ENCODE results near the gene SEC16A.

Gene SEC16A

DNA sequence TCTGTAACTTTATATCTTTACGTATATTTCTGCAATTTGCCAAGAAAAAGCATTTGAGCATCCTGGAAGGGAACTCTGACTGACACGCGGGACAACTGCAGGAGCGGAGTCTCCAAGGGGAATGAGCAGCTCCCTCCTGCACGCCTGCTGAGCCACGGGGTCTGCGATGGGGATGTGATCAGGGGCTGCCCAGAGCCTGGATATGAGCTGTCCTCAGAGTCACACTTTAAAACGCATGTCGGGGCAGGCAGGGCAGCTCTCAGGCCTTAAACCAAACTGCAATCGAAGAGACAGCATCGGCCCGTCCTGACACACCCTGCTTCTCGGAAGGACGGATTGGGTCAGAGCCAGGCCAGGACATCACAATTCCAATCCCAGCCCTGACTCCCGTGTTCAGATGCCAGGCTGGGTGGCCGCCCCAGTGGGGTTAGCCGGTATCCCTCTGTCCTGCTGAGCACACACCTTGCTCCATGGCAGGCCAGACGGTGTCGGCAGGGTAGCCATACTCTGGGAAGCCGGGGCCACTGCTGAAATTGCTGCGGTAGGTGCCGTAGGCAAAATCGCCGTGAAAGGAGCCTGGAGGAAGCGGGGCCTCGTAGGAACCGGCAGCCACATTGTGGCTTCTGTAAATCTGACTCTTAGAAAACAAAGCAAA lies 17.2 kb downstream of the SEC16A start:
- H3K4me3 ChIP-seq (ENCODE audit: low read length): no peak overlapping the region
- H3K27me3 ChIP-seq (ENCODE audit: insufficient read depth, low read length): no peaks in the 10 kb centered on the region
- no peaks in the 10 kb centered on the region for H3K9me3 ChIP-seq (ENCODE audit: low read length)
- no peaks in the 10 kb centered on the region for H3K4me1 ChIP-seq (ENCODE audit: insufficient read depth, low read length)
- no peak overlapping the region for H2AFZ ChIP-seq (ENCODE audit: low read depth, low read length)
- peaks cover 89% of the 10 kb centered on the region for H3K36me3 ChIP-seq (ENCODE audit: insufficient read depth, low read length)

DNA sequence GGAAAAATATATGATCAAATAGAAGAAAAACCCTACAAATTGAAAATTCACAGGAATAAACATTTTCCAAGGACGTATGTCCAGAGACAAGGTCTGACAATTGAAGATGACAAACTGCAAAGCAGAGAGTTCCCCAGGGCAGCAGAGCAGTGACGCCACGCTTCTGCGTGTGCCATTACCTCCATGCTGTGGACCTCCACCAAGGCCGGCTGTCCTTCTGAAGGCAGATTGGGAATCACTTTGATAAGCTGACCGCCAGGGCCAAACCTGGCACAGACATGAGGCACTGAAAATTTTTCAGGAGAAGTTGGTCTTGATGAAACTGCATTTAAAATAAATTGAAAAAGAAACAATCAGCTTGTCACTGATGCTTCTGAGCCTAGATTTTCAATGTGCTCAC lies 18.6 kb downstream of the SEC16A start:
- H3K36me3 ChIP-seq (ENCODE audit: insufficient read depth, low read length): peaks cover 82% of the 10 kb centered on the region
- no peaks in the 10 kb centered on the region for H3K9me3 ChIP-seq (ENCODE audit: low read length)
- H3K27me3 ChIP-seq (ENCODE audit: insufficient read depth, low read length): no peaks in the 10 kb centered on the region
- H3K4me3 ChIP-seq (ENCODE audit: low read length): no peak overlapping the region
- no peaks in the 10 kb centered on the region for H3K4me1 ChIP-seq (ENCODE audit: insufficient read depth, low read length)
- H2AFZ ChIP-seq (ENCODE audit: low read depth, low read length): no peak overlapping the region

DNA sequence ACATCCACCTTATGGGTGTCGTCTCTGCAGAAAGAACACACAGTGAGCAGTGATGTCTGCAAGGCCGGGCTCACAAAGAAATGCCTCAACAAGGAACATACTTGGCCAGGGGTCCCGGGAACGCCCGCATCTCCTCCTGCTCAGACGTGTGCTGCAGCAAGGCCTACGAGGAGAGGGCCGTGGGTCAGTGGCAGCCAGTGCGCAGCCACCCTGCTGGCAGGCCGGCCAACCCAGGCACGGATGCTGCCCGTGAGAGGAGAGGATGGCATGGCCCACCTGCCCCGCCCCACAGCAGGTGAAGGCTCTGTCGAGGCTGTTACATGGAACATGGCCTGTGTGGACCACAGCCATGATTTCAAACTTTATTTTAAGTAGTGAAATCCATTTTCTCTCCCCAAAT lies 19.3 kb downstream of the SEC16A start:
- H3K4me3 ChIP-seq (ENCODE audit: low read length): no peak overlapping the region
- no peak overlapping the region for H2AFZ ChIP-seq (ENCODE audit: low read depth, low read length)
- H3K36me3 ChIP-seq (ENCODE audit: insufficient read depth, low read length): peaks cover 83% of the 10 kb centered on the region
- no peaks in the 10 kb centered on the region for H3K4me1 ChIP-seq (ENCODE audit: insufficient read depth, low read length)
- H3K27me3 ChIP-seq (ENCODE audit: insufficient read depth, low read length): no peaks in the 10 kb centered on the region
- H3K9me3 ChIP-seq (ENCODE audit: low read length): no peaks in the 10 kb centered on the region

DNA sequence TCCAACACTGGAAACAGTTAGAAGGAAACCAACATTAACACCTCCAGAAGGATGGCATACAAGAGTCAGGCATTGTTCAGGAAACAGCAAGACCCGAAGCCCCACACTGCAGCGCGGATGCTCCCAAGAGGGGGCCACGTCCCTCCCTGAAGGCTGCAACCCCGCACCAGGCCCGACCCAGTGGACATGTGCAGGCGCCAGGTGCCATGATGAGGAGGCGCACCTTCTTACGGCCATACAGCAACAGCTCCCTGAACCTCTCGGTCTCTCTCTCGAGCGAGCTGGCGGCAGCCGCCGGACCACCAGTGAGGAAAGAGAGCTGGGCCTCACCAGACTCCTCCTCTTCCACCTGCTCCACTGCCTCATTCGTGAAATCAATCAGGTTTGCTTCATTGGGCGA lies 20.2 kb downstream of the SEC16A start:
- no peaks in the 10 kb centered on the region for H3K4me1 ChIP-seq (ENCODE audit: insufficient read depth, low read length)
- H2AFZ ChIP-seq (ENCODE audit: low read depth, low read length): no peak overlapping the region
- no peak overlapping the region for H3K4me3 ChIP-seq (ENCODE audit: low read length)
- H3K27me3 ChIP-seq (ENCODE audit: insufficient read depth, low read length): no peaks in the 10 kb centered on the region
- peaks cover 79% of the 10 kb centered on the region for H3K36me3 ChIP-seq (ENCODE audit: insufficient read depth, low read length)
- no peaks in the 10 kb centered on the region for H3K9me3 ChIP-seq (ENCODE audit: low read length)

DNA sequence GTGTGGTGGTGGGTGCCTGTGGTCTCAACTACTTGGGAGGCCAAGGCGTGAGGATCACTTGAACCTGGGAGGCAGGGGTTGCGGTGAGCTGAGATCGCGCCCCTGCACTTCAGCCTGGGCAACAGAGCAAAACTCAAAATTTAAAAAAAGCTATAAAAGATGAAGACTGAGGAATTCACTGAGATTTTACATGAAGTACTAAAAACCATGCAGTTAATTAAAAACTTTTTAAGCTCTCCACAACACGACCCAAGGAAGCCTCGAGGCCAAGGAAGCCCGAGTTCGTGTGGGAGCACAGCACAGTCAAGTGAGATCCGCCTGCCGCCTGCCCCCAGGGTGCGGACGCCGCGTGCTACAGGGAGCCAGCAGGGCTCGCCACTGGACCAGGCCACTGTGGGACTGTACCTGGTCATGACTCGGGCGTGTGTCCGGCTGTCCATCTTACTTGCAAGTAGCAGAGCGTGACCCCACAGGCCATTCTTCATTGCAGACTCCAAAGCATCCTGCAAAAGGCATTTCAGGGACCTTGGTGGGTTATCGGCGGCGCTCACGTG lies 22.0 kb downstream of the SEC16A start:
- Histone ChIP-seq H3K4me1 (ENCODE audit: insufficient read depth, low read length) (no peaks in the 10 kb centered on the region), H3K36me3 (ENCODE audit: insufficient read depth, low read length) (peaks cover 83% of the 10 kb centered on the region), H3K9me3 (ENCODE audit: low read length) (no peaks in the 10 kb centered on the region), H3K27me3 (ENCODE audit: insufficient read depth, low read length) (no peaks in the 10 kb centered on the region), H3K4me3 (ENCODE audit: low read length) (no peak overlapping the region), H2AFZ (ENCODE audit: low read depth, low read length) (no peak overlapping the region)

DNA sequence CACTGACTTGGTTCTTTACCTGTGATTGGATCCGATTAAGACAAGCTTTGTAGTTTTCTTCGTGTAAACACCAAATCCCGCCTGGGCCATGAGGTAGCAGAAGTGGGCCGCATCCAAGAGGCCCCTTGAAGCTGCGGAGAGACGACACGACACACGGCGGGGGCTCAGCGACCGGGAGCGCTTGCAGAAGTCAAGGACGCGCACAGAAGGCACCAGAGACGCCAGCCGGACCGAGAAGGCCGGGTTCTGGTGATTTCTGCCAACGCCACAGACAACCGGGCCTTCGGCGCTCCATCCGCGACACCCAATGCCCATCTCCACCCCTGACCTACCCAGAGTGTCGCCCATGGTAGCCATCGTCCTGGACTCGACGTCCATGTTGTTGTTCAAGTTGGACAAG lies 23.4 kb downstream of the SEC16A start:
- Histone ChIP-seq H3K27me3 (ENCODE audit: insufficient read depth, low read length) (no peaks in the 10 kb centered on the region), H3K4me3 (ENCODE audit: low read length) (no peak overlapping the region), H3K4me1 (ENCODE audit: insufficient read depth, low read length) (no peaks in the 10 kb centered on the region), H3K36me3 (ENCODE audit: insufficient read depth, low read length) (peaks cover 86% of the 10 kb centered on the region), H3K9me3 (ENCODE audit: low read length) (no peaks in the 10 kb centered on the region), H2AFZ (ENCODE audit: low read depth, low read length) (no peak overlapping the region)

DNA sequence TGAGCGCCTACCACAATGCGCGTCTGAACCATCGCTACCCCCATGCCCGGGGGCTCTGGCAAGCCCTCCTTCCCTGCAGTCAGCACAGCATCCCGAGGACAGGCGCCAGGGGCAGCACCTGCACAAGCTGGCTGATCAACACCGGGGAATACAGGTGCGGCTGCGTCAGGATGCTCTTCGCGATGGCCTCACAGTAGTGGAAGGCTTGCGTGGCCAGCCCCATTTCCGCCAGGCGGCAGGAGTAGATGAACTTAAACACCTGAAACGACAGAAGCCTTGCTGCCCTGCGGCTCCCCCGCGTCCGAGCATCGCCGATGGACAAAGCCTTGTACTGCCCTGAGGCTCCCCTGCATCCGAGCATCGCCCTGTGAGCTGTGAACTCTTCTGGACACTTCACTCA lies 25.5 kb downstream of the SEC16A start:
- H3K27me3 ChIP-seq (ENCODE audit: insufficient read depth, low read length): no peaks in the 10 kb centered on the region
- no peaks in the 10 kb centered on the region for H3K4me1 ChIP-seq (ENCODE audit: insufficient read depth, low read length)
- no peaks in the 10 kb centered on the region for H3K9me3 ChIP-seq (ENCODE audit: low read length)
- no peak overlapping the region for H2AFZ ChIP-seq (ENCODE audit: low read depth, low read length)
- H3K36me3 ChIP-seq (ENCODE audit: insufficient read depth, low read length): peaks cover 79% of the 10 kb centered on the region
- H3K4me3 ChIP-seq (ENCODE audit: low read length): no peak overlapping the region

DNA sequence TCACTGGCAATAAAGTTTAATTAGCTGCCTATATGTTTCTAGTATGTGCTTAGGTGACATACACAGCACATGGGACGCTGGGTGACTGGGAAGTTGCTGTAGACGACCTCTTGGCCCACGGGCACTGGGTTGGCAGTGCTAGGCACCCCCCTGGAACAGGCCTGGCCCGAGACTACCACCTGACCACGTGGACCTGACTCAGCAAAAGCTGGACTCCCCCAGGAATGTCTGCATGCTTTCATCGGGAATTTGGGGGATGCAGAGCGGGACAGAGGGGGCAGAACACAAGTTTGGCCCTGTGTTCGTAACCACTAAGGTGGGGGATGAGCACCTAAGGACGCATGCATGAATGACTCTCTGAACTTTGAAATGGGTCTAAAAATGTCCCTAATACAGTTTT lies 26.6 kb downstream of the SEC16A start:
- no peak overlapping the region for H2AFZ ChIP-seq (ENCODE audit: low read depth, low read length)
- no peak overlapping the region for H3K4me3 ChIP-seq (ENCODE audit: low read length)
- H3K27me3 ChIP-seq (ENCODE audit: insufficient read depth, low read length): no peaks in the 10 kb centered on the region
- no peaks in the 10 kb centered on the region for H3K4me1 ChIP-seq (ENCODE audit: insufficient read depth, low read length)
- H3K9me3 ChIP-seq (ENCODE audit: low read length): no peaks in the 10 kb centered on the region
- H3K36me3 ChIP-seq (ENCODE audit: insufficient read depth, low read length): peaks cover 78% of the 10 kb centered on the region

DNA sequence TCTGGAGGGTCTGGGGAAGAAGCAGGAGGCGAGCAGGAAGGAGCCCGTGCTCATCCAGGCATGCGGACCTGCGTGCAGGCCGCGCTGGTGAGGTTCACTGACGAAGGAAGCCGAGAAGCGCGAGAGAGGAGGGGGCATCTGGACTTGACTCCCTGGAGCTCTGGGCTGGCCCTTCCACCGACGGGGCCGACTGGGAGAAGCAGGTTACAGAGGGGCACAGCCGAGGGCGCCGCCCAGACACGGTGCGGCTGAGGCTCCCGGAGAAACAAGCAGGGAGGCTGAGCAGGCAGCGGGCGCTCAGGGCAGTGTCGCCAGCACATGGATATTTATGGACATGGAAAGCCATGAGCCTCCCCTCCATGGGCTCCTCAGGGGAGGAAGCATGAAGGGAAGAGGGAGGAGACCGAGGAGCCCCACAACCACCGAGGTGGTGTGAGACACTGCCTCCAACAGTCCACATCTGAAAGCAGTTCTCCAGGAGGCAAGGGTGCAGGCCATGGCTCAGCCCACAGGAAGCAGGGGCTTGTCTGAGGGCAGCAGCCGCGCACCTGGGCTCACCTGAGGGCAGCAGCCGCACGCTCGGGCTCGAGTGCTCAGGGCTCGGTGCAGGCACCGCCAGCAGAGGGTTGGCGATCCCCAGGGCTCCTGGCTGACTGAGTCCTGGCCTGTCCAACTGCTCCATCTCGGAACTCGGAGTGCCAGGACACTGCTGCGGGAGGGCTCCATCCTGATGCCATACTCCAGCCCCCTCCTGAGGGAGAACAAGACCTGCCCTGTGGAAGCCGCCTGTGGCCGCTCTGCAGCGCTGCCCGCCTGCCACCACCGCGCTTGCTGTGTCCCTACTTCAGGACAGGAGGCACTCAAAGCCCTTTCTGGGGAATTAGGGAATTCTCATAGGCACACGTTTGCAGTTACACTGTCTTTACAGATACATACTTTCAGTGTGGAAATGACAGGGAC lies 27.5 kb downstream of the SEC16A start:
- Histone ChIP-seq H2AFZ (ENCODE audit: low read depth, low read length) (no peak overlapping the region), H3K9me3 (ENCODE audit: low read length) (no peaks in the 10 kb centered on the region), H3K4me1 (ENCODE audit: insufficient read depth, low read length) (no peaks in the 10 kb centered on the region), H3K36me3 (ENCODE audit: insufficient read depth, low read length) (peaks cover 80% of the 10 kb centered on the region), H3K4me3 (ENCODE audit: low read length) (no peak overlapping the region), H3K27me3 (ENCODE audit: insufficient read depth, low read length) (no peaks in the 10 kb centered on the region)

DNA sequence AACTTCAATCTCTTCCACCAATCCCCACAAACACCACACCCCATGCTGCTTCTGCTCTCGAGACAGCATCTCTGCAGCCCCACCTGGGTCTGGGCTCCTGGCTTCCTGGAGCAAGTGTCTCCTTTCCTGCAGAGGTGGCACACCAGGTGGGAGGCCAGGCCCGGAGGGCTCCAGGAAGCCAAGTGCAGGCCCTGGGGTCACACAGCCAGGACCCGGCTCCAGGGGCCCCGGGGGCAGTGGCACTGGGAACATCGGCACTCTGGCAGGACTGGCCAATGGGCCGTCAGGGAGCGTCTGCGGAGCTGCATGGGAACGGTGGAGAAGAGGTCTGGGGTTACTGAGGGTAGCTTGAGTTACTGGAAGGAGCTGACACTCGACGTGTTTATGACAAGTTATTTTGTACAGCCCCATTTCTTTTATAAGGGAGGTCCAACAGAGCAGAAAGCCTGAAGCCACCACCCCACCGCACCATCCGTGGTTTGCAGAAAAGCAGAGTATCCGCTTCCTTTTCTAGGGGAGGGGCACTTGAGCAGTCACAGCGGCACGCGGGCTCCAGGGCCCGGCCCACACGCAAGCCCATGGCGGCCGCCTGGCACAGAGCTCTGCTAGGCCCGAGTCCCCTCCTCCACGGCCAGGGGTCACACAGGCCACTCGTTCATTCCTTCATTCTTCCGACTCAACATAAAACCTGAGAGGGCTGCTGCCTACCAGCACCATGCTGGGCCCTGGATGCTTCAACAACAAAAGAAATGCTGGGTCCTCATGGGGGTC lies 28.6 kb downstream of the SEC16A start:
- Histone ChIP-seq H3K4me1 (ENCODE audit: insufficient read depth, low read length) (no peaks in the 10 kb centered on the region), H2AFZ (ENCODE audit: low read depth, low read length) (no peak overlapping the region), H3K36me3 (ENCODE audit: insufficient read depth, low read length) (peaks cover 83% of the 10 kb centered on the region), H3K4me3 (ENCODE audit: low read length) (no peak overlapping the region), H3K9me3 (ENCODE audit: low read length) (no peaks in the 10 kb centered on the region), H3K27me3 (ENCODE audit: insufficient read depth, low read length) (no peaks in the 10 kb centered on the region)

DNA sequence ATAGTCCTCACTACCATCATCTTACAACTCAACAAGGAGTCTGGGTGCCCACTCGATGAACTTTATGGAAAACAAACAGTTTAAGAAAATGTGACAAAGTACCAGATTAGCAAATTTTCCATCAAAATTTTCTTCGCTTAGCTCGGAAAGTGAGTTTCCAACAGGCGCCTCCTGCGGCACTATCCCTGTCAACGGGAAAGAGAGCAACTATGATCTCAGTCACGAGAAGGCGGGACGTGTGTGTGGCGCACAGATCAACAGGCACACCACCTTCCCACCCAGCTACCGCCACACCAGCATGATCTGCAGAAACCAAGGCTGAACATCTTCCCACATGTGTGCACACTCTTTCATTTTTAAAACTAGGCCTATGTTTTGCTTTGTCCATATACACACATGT lies 29.5 kb downstream of the SEC16A start:
- Histone ChIP-seq H3K27me3 (ENCODE audit: insufficient read depth, low read length) (no peaks in the 10 kb centered on the region), H2AFZ (ENCODE audit: low read depth, low read length) (no peak overlapping the region), H3K9me3 (ENCODE audit: low read length) (no peaks in the 10 kb centered on the region), H3K4me1 (ENCODE audit: insufficient read depth, low read length) (no peaks in the 10 kb centered on the region), H3K4me3 (ENCODE audit: low read length) (no peak overlapping the region), H3K36me3 (ENCODE audit: insufficient read depth, low read length) (peaks cover 83% of the 10 kb centered on the region)

DNA sequence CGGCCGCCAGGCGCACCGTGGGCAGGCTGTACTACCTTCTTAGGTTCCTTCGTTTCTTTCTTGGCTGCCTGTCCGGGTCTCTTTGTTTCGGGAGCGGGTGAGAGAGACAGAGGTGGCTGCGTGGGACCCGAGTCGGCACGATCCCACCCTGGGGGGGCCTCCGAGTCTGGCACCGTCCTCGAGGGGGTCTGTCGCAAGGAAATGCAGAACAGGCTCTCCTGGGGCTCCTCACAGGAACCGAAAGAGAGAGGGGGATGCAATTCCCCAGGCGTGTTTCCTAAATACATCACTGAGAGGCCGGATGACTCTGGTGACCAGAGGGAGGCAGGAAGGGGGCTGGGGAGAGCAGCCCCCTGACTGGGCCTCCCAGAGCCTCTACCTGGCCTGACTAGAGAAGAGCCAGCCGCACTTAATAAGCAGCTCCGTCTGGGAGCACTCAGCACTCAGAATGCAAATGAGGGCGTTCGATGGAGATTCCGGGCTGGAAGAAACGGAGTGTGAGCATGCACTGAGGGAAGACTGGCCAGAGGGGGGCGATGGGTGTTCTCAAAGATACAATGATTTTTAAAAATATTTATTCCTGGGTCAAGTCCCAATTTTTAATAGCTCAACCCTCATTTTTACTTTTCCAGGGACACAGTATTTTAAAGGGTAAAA lies 31.5 kb downstream of the SEC16A start:
- no peaks in the 10 kb centered on the region for H3K27me3 ChIP-seq (ENCODE audit: insufficient read depth, low read length)
- no peak overlapping the region for H2AFZ ChIP-seq (ENCODE audit: low read depth, low read length)
- peaks cover 87% of the 10 kb centered on the region for H3K36me3 ChIP-seq (ENCODE audit: insufficient read depth, low read length)
- H3K4me1 ChIP-seq (ENCODE audit: insufficient read depth, low read length): no peaks in the 10 kb centered on the region
- H3K9me3 ChIP-seq (ENCODE audit: low read length): no peaks in the 10 kb centered on the region
- H3K4me3 ChIP-seq (ENCODE audit: low read length): no peak overlapping the region
